ENCODE measurements around the gene NXPE3.
A peak's percentile ranks its signal among the peaks of the same experiment; 100 is the strongest.

NXPE3 gene

DNA sequence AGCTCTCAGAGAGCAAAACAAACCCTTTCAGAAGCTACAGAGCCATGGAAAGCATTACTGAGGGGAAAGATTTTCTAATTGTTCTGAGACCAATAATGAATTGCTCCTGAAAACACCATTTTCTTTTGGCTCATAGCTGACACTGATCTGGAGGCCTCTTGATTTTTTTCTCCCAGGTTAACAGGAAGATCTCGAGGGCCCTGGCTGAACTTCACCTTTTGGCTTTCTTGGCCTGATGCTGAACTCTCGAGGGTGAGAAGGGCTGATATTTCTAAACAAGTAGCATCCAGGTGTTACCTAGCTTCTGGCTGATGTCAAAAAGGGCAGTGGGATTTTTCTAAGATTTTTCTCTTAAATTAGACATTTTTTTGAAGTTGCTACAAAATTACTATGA is 50.4 kb downstream of the NXPE3 start:
- DNase-seq = no peak

DNA sequence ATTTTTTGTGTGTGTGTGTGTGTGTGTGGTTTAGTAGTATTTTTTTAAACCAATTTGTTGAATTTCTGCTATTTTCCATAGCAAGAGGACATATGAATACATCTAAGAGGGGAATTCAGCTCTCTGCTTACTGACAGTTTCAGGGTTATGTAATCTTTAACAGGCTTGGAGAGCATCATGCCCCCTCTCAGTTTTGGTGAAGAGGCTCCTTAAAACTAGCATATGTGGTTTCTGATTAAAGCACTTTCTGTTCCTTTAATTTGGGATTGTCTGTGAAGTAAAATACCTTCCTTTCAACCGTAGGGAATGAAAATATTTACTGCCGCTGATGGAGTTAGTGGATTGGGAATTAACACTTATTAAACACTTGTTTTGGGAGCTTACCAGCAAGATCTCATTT is 50.9 kb downstream of the NXPE3 start:
- no peak for DNase-seq

DNA sequence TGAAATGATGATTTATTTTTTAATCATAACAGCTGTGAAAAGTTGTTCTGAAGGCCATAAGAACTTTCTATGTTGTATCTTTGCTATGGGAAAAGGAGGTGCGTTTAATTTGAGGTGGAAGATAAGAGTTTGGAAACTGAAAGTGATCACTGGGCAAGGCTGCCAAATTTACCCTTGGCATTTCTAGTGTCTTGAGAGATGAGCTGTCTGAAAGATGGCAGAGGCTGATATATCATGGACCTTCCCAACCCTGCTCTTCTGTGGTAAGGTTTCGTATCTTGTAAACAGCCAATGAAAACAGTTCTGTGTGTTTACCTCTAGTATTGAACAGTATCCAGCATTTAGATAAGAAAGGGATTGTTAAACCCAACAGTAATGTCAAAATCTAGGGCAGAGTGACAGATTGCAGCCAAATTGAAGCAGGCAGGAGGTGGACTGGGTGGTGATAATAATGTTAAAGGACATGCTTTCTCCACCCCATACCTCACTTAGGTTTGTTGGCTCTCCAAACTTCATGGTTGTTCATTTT is 54.5 kb downstream of the NXPE3 start:
- no peak for DNase-seq

DNA sequence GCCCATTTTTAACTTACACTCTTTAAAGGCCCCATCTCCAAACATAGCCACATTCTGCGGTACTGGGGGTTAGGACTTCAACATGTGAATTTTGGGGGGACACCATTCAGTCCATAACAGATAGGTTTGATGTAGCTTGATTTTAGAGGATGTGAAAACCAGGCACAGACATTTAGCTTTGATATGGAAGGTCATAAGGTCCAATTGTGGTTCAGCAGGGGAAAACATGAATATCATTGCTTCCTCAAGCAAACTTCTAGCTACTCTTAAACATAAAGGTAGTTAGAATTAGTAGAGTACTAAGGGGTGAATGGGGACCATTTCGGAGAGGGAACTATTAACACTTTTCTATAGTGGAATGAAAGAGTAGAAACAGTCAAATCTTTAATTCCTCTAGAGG is 56.7 kb downstream of the NXPE3 start:
- no peak for DNase-seq

DNA sequence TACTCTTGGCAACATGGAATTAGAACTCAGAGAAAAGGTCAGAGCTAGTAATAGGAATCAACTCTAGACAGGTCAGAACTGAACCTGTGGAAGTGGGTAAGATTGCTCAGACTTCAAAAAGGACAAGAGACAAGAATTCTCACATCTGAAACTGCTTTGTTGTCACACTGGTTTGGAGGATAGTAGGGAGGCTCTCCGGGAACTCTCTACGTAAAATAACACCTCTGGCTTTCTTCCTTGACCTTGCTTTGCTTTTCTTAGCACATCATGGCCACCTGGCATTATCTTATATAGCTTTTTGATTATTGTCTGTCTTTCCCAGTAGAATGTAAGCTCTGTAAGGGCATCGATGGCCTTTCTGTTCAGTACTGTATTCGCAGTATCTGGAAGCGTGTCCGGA is 57.1 kb downstream of the NXPE3 start:
- no peak for DNase-seq

DNA sequence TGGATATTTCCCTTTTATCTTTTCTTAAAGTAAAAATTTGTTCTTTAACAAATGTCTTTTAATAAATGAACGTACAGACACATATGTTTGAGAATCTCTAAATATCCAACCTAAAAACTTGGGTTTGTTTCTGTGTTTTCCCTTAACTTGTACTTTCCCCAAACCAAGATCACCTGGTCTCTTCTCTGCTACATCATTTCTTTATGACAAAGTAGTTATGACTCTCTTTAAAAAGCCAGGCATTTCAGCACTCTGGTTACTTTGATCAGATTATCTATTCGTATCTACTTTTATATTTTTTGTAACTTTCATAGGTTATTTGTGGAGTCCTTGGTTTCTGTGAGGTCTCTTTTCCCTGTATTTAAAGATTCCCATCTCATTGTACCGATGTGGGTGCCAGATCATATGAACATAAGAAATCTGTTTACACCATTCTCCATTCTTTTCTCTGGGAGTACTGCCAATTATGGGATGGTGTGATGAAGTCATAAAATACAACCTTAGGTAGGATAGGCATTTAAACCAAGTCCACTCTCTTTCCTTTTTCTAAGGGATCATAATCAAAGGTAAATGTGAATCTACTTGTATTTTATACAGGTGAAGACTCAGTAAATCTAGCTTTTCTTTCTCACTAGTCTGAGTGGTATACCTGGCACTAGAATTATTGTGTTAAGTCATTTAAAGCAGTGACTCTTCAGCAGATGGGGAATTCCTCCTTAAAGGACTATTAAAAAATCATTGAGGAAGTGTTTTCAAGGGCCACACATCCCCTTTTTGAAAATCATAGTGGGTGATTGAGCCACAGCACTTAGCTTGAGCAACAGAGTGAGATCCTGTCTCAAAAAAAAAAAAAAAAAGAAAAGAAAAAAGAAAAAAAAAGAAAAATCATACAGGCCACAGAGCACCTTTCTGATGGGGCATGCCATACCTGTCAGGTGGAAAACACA is 57.9 kb downstream of the NXPE3 start:
- peak; percentile 53 for DNase-seq

DNA sequence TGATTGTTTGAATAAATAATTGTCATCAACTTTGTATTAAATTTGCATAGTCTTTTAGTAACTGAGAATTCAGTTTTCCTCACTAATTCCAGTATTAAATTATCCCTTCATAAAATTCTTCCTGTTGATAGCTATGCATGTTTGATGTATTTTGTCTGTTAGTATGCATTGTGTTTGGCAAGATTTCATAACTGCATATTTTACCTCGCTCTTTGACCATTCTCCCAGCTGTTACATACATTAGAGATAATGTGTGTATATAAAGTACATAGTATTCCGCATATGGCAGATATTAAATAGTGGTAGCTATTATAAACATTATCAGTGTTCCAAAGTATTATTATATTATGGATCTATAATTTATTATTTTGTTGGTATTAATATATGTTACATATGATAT is 59.7 kb downstream of the NXPE3 start:
- DNase-seq = no peak

DNA sequence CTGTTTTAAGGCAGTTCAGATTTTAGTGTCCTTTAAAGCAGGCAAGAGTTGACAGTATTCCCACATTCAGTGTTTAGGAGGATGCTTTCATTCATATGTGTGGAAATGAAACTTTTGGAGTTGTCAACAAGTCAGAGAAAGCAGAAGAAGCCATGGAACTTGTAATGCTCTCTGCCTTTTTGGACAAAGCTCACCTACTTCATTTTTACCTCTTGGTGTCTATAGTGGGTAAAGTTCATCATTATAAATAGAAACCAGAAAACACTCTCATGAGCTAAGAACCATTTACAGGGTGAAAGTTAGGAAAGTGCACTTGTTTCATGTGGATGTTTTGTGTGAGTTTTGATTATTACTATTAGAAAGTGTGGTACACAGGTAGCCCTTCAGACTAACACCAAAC is 61.1 kb downstream of the NXPE3 start:
- DNase-seq = no peak

DNA sequence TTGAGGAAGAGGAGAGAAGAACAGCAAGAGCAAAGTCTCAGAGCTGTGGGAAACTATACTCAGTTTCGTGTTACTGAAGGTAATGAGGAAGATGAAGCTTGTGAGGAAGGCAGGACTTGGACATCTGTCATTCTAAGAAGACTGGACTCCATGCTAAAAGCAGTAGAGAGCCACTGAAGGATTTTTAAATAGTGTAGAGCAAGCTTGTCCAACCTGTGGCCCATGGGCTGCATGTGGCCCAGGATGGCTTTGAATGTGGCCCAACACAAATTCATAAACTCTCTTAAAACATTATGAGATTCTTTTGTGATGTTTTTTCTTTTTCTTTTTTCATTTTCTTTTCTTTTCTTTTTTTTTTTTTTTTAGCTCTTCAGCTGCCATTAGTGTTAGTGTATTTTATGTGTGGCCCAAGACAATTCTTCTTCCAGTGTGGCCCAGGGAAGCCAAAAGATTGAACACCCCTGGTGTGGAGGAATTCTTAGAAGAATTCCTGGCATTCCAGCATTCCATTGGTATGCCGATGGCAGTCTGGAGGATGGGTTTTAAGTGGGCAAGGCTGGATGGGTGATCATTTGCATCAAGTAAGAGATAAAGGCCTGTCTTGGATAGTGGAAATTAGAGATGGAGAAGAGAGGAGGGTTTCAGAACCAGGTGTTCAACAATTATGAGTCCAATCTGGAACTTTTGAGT is 63.4 kb downstream of the NXPE3 start:
- no peak for DNase-seq

DNA sequence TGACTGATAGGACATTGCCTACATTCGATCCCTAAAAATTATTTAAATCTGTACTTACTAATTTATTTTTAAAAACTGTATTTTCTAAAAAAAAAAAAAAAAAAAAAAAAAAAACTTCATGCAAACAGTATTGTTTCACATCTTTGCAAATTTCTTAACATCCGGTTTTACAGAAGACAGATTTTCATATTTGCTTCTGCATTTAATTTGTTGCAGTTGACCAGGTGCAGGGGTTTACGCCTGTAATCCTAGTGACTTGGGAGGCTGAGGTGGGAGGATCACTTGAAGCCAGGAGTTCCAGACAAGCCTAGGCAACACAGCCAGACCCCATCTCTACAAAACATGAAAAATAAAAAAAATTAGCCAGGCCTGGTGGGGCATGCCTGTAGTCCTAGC is 63.9 kb downstream of the NXPE3 start:
- DNase-seq = no peak

DNA sequence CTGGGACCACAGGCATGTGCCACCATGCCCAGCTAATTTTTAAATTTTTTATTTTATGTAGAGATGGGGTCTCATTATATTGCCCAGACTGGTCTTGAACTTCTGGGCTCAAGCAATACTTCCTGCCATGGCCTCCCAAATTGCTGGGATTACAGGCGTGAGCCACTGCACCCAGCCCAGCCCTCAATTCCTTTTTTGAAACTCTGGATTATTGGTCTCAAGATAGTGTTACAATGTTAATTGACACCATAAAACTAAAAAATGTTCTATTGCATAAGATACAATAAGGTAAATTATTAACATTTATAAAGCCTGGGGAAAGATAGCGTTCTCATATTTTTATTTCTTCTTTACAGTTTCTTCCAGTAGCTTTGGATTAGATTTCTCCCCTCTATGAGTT is 66.4 kb downstream of the NXPE3 start:
- no peak for DNase-seq

DNA sequence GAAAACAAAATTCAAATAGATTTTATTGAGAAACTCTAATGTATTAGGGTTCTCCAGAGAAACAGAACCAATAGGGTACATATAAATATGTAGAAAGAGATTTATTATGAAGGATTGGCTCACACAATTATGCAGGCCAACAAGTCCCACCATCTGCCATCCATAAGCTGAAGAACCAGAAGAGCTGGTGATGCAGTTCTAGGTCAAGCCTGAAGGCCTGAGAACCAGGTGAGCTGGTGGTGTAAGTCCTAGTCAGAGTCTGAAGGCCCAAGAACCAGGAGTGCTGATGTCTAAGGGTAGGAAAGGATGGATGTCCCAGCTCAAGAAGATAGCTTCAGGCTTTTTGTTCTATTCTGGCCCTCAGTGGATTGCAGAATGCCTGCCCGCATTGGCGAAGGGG is 67.7 kb downstream of the NXPE3 start:
- no peak for DNase-seq

DNA sequence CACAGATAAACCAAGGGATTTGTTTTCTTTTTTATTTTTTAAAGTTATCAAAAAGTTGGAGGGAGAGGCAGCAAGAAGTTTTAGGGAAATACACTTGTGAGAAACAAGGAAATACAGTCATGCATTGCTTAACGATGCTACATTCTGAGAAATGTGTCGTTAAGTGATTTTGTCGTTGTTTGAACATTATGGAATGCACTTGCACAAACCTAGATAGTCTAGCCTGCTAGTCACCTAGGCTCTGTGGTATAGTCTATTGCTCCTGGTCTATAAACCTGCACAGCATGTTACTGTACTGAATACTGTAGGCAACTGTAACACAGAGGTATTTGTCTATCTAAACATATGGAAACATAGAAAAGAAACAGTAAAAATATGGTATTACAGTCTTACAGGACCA is 68.3 kb downstream of the NXPE3 start:
- no peak for DNase-seq

DNA sequence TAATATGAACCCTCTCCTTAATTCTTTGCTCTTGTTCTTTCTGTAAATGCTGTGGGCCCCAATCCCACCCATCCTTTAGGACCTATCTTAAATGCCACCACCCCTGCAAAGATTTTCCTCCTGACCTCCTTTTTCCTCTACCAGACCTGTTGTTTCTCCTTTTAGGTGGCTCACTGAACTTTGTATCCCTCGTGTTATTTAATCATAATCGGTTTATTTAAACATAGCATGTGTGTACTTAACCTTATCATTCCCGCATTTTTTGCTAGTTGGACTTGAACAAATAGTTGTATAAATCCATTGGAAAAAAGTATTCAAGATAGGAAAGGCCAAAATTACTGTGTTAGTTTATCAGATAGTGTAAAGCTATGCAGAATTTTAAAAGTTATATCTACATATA is 69.3 kb downstream of the NXPE3 start:
- no peak for DNase-seq

DNA sequence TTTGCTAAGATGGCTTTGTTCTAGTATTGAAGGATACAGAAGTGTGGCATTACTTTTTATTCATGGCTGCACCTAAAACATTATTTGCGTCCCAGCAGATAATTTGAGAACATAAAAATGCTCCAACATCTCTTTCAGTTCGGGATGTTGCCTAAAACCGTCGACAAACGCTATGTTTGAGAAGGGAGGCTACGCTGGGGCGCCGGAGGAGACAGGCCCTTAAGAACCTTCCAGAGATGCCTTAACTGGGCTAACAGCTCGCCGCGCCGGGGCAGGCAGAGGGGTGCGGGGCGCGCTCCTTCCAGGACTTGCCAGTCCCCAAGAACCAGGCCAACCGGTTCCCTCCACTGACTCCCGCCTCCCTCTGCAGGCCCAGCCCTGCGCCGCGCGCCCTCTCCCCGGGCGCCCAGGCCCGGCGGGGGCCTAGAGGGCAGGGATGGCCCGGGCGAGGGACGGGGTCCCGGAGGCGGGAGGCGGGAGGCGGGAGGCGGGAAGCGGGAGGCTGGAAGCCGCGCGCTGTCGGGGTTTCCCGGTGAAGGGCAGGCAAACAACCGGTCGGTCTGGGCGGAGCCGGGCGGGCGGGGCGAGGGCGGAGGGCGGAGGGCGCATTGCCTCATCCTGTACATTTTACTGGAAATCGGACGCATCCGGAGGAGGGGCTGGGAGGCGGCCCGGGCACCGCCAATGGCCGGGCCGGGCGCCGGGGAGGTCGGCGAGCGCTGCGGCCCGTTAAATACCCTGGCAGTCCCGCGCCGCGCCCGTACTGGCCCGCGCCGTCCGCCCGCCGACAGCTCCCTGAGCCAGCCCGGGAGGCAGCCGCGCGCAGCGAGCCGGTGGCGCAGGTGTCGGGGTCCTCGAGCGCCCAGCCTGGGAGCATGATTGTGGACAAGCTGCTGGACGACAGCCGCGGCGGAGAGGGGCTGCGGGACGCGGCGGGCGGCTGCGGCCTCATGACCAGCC is 70.0 kb downstream of the NXPE3 start, which contains the start of gene NFKBIZ:
TSS of gene NFKBIZ (plus strand) at position 761 of the 960 bp plus-strand sequence. CDS start at position 876, 115 bp downstream.
- DNase-seq = peak; percentile 68

DNA sequence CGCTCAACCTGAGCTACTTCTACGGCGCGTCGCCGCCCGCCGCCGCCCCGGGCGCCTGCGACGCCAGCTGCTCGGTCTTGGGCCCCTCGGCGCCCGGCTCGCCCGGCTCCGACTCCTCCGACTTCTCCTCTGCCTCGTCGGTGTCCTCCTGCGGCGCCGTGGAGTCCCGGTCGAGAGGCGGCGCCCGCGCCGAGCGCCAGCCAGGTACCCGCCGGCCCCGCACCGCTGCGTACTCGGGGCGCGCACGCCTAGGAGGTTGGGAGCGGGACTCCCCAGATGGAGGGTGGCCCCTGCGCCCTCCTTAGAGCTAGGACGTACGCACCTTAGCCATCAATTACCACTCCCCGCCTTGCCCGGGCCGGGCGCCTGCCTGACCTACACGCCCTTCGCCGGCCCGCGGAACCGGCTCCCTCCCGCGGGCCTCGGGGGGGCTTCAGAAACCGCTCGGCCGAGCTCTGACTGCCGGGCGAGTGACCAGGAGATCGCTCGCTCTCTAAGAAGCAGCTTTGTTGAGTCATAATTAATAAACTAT is 70.8 kb downstream of the NXPE3 start:
- DNase-seq = peak; percentile 51

DNA sequence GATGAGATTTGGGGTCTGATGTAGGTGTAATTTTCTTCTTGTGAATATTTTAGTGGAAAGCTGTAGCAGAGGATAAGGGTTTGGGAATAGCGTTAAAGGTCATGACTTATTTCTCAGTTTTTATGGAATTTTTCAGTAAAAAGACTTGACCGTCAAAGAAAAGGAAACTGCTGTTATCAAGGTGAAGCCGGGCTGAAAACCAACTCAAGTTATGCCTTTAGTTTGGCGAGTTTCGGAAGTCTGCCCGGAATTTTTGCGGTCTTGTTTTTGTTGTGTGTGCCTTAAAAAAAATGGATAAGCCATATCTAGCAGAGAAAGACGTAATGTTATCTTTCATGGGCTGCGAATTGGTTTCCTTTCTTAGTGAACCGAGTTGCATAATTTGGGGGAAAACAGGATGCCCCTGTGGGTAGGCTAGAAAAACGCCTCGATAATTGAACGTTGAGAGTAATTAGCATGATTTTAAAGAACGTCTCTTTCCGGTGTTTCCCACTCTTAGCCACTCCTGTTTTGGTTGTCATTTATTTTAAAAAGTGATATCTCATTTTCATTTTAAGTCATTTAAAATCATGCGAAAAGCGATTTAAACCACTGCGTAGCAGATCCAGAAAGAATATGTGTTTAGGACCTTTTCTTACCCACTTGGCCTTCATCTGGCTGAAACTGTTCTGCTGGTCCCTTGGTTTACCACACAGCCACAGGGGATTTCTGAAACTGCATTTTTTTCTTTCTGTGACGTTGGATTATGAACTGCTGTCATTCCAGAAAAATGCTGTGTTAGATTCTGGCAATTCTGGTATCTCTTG is 71.4 kb downstream of the NXPE3 start:
- no peak for DNase-seq

DNA sequence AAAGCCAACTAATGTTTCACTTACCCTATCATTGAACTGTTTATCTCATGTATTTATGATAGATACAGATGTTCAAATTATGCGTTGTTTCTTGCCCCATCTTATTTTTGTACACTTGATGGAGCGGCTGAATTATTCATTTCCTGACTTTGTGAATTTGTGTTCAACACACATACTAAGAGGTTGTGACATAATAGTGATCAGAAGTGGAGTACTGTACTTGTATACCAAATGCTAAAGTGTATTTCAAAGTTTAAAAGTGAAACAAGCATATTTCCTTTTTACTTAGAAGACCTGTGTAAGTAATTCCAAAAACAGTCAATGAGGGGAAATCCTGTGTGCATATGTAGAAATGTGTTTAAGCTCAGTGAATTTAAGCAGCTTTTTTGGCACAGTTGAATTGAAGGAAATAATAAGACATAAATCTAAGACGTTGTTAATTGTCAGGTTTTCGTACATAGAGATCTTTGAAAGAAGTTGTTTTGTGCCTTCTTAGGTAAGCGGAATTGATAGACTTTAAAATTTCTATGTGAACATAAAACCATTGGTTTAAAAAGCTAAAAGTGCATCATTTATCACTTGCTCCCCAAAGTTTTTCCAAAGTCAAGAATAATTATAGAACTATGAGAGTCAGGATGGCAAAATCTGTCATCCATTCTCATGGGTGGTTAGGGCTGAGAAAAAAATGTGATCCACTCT is 72.2 kb downstream of the NXPE3 start:
- DNase-seq = no peak

DNA sequence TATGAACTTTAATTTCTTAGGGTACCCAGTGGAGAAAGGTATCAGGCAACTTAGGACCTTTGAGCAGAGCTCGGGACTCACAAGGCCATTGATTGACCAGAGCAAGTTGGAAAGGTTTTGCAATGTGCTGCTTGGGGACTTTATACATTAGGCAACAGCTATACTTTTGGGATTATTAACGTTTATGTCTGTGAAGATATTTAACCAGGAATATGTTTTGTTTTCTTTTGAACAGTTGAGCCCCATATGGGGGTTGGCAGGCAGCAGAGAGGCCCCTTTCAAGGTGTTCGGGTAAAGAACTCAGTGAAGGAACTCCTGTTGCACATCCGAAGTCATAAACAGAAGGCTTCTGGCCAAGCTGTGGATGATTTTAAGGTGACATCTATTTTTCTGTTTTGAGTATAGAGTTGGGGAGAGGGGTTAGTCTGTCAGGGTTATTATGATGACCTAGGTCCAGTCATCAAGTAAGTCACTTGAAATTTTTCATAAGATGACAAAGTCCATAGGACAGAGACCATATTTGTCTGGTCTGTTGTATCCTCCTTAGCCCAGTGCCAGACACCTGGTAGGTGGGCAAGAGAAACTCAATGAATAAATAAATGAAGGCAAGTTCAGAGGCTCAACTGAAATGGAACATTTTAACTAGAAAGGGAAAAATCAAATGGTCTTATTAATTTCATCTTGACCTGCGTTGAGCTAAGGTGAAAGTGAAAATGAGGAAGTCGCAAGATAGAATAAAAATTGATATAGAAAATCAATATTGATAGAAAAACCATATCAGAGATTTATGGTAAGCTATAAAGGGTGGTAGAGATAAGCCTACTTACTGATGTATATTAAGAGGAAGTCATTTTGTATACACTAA is 73.1 kb downstream of the NXPE3 start:
- DNase-seq = no peak
